ENCODE data around the gene LRRC2.
A peak's percentile ranks its signal among the peaks of the same experiment; 100 is the strongest.
"Not testable (repeated sequence)": the region's sequence is repeated elsewhere in the genome, so short reads cannot be mapped to it uniquely, and the experiment has no call there.

The LRRC2 gene

DNA sequence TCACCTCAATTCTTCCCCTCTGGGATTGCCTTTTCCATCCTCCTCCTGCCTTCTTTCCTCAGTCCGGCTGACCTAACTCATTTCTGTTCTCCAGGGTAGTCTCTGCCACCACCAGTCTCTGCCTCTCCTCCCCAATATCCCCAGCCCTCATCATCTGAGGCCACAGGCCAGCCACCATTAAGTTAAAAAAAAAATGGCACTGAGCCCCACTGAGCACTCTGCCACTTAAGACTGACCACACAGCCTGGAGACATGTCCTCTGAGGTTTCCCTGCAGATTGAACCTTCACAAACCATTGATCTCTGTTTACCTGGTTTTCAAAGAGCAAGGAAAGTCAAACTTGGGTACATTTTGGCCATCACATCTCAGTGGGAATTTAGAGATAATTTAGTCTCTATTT is 13.6 kb downstream of the LRRC2 start:
- DNase-seq (ENCODE audit: low read depth), result no peak

DNA sequence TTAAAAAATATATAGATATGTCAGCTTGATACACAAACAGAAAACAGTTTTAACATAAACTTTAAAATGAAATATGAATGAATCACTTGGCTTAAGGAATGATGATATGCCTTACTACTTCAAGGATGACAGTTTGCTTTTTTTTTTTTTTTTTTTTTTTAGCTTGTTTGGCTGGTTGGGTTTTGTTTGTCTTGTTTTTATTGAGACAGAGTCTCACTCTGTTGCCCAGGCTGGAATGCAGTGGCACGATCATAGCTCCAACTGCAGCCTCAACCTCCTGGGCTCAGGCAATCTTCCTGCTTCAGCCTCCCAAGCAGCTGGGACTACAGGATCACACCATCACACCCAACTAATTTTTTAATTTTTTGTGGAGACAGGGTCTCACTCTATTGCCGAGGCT is 14.5 kb downstream of the LRRC2 start:
- DNase-seq (ENCODE audit: low read depth), result no peak

DNA sequence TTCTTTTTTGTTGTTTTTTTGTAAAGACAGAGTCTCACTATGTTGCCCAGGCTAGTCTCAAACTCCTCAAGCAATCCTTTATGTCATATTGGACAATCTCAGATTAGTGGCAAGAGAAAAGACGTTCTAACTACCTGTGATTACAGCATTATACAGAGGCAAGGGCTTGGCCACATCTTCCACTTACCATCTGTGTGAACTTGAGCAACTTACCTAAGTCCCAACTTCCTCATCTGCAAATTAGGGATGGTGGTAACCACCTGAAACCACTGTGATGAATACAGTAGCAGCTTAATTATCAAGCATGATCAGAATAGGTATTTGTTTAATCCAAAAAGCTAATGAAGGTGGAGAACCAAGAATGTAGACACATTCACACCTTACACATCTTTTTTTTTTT is 16.1 kb downstream of the LRRC2 start:
- no peak for DNase-seq (ENCODE audit: low read depth)

DNA sequence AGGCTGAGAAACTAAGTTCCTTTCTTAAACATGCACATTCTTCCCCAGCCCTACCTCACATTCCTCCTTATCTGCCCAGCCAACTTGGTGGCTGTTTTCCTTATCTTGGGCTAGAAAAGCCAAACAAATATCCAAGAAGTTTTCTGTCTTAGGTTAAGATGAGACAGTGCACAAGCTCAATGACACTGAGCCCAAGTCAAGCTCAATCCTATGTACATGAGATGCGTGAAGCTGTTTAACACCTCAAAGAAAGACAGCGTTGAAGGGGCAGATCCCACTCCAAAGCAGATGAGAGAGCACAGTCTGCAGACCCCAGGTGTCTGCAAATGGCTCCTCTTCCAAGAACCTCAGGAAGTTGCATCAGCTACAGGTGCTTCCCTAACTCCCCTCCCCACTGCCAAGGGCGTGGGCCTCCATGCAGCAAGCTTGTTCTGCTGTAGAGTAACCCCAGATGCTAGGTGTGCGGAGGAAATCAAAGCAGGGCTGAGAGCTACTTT is 16.6 kb downstream of the LRRC2 start:
- no peak for DNase-seq (ENCODE audit: low read depth)

DNA sequence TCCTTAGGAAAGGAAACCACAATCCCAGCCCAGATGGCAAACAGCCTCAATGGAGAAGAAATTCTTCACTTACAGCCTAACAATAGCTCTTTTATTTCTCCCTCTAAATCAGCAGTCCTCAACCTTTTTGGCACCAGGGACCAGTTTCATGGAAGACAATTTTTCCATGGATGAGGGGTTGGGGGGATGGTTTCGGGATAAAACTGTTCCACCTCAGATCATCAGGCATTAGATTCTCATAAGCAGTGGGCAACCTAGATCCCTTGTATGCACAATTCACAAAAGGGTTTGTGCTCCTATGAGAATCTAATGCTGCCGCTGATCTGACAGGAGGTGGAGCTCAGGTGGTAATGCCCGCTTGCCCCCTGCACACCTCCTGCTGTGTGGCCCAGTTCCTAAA is 17.5 kb downstream of the LRRC2 start:
- DNase-seq (ENCODE audit: low read depth), result not testable (repeated sequence)

DNA sequence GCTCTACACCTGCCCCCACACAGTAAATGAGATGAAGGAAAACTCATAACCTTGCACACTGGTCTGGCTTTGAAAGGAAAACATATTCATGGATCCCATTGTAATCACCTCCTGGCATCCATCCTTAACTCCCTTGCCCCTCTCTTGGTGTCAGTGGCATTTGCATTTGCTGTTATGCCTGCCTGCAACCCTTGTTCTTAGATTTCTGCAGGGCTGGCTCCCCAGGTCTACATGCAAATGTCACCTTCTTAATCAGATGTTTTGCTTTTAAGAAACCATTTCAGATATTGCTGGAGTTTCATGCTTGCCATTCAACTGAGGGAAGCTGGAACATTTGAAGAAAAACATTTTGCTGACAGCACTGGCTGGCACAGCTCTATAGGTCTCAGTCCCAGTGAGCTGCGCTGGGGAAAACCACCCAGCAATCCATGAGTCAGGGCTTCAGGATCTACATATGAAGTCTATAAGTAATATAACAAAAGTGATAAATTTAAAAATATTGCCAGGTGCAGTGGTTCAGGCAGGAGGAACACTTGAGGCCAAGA is 19.1 kb downstream of the LRRC2 start:
- no peak for DNase-seq (ENCODE audit: low read depth)

DNA sequence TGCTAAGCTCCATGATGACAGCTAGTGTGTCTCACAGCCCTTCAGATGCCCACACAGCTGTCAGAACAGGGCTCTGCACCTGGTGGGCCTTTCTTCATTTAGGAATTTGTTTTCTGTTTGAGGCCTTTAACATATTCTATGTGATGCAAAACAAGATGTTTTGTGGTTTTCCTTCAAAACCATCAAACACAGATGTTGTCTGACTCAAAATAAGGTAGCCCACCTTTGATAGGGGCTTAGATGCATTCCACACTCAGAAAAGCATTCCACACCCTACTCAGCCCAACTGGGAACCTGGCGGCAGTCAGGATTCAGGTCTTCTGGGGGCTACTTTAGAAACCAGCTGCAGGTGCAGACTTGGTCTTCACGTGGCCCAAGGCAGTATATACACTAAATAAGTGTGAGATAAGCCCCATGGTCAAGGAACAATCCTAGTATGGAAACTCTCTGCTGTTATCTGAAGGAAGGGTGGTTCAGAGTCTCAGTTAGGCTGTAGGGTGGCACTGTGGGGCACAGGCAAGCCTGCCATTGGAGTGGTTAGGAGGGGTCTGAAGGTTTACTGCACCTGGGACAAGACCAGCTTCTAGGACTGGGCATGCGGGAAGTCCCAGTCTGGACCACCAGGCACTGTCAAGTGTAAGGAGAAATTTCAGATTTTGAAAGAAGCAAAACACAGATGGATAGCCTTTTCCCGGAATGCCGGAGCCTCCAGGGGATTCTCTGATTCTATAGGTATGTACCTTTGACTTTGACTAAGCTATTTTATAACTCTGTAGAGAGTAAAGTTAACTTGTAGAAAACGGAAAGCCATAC is 20.1 kb downstream of the LRRC2 start:
- DNase-seq (ENCODE audit: low read depth), result no peak

DNA sequence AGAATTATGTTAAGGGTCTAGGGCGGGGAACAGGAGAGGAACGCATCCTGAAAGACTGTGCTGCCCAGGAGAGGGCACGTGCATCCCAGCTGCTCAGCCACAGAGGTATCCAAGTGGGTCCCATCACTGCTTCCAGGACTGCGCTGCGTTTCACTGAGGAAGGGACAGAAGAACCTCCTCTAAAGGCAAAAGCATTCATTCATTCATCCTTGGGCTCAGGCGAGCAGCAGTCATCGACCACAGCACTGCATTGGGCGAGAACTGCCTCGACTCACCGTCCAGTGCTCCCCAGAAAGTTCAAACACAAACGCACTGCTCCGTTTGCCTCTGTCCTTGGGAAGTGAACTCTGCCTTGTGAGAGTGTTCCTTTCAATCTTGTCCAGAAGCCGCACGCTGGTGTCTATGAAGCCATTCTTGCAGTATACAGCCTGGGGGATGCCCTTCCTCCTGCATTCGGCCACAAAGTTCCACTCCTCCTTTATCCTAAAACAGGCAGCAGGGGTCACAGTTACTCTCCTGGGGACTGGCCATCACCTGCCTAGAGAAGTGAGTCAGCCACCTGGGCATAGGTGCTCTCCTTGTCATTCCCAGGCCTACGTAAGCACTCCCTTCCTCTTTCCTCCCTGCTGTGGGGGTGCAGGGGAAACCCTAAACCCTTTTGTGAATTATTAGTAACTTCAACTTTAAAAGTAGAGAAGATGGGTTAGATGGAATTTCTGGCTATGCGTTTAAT is 21.2 kb downstream of the LRRC2 start:
- no peak for DNase-seq (ENCODE audit: low read depth)

DNA sequence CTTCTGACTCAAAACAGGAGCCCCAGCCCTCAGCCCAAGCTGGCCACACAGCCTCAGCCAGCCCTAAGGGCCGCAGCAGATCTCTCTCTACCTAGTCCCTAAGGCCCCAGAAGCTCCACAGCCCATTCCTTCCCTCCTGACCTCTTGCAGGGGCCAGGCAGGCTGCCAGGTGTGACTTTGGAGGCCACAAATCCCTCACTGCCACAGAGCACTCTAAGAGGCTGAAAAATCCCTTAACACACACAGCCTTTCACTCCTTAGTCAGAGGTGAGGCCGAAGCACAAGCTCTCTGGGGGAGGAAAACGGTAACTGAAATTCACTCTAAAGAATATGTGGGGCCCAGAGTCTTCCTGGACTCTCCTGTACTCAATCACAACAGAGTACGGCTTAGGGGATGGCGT is 23.3 kb downstream of the LRRC2 start:
- DNase-seq (ENCODE audit: low read depth), result peak; percentile 22

DNA sequence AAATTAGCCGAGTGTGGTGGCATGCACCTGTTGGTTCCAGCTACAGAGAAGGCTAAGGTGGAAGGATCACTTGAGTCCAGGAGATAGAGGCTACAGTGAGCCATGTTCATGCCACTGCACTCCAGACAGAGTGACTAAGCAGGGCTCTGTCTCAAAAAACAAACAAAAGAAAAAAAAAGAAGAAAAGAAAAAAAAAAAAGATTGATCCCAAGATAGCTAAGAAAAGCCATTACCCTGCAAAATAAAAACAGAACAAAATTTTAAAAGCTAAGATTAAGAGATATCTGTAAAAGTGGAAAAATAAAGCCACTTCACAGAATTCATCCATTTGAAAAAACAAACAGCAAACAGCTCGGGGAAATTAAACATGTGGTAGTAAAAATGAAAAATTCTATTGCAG is 23.8 kb downstream of the LRRC2 start:
- DNase-seq (ENCODE audit: low read depth), result peak; percentile 56

DNA sequence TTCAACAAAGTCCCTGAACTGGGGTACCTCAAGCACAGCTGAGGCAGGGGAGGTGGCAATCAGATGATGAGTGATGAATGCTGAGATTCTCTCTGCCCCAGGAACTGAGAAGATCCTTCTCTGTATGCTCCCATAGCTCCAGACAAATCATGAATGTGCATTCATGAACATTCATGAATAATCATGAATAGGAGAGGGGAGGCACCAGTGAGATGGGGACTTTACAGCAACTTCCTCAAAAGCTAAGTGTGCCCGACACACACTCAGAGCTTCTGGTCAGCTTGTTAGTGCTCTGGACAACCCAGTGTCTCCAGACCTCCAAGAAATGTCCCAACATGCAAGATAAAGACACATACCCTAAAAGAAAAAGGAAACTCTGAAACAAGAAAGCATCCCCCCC is 24.3 kb downstream of the LRRC2 start:
- no peak for DNase-seq (ENCODE audit: low read depth)

DNA sequence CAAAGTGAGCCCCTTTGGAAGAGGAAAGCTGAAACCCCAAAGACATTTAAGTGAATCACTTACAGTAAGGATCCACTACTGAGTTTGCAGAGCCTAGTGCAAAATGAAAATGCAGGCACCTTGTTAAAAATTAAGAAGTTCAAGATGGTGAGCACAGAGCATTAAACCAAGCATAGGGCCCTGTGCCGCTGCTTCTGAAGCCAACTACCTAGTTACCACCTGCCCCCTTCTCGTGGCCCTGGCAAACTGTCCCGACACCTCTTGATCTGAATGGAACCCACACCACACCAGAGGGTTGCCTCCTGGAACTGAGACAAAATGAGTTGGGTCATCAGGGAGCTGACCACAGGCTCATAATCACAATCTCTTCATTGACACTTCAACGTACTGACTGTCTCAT is 25.6 kb downstream of the LRRC2 start:
- DNase-seq (ENCODE audit: low read depth), result no peak

DNA sequence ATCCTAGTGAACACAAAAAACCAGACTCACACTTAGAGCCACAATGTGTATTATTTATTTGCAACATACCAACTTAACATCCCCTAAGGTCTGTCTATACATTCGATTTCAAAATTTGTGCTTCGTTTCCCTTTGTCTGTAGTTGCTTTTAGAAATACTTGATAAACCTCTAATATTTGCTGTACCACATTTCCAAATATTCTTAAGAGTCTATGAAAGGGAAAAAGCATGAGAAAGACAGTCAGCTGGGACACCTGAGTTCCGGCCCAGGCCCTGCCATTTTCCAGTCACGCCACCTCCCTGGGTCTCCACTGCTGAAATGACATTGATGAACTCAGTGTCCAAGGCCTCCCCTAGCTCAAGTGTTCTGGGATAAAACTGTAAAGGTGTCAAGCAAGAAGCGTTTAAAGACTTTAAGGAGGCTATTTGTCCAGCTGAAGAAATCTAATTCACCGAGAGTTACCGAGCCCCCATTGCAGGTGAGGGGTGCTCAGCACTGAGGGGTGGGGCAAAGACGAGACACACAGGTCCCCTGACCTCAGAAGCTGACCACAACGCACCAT is 26.6 kb downstream of the LRRC2 start:
- no peak for DNase-seq (ENCODE audit: low read depth)

DNA sequence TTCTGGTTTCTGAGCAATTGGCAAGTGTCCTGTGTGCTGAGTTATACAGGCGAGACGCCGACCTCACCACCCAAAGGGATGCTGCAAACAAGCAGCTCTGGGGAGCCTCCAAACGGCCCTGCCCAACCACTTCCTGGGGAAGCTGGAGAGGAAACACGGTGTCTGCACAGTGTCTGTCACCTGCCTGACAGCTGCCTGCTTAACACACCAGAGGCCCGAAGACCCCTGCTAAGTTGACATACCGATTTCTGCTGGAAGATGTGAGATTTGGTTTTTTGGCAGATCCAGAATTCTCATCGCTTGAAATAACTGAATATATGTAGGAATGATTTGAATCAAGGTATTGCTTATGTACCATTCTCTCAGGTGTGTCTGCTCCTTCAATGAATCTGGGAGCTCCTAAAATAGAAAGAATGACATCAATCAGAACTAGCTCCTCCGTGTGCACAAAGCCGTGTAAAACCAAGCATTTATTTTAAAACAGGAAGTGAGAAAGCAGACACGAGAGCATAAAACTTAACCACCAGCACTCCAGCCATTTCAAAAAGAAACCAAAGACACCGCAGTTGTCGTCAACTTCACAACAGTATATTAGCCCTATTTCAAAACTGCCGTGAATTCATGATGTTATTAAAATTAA is 27.2 kb downstream of the LRRC2 start:
- DNase-seq (ENCODE audit: low read depth), result peak; percentile 80

DNA sequence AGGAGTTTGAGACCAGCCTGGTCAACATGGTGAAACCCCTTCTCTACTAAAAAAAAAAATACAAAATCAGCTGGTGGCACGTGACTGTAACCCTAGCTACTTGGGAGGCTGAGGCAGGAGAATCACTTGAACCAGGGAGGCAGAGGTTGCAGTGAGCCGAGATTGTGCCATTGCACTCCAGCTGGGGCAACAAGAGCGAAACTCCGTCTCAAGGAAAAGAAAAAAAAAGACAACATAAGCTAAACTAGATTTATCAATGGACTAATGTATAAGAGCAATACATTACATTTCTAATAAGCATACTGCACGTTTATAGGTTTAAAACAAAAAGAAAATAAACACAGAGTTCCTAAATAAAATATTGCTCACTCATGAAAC is 27.7 kb downstream of the LRRC2 start:
- not testable (repeated sequence) for DNase-seq (ENCODE audit: low read depth)

DNA sequence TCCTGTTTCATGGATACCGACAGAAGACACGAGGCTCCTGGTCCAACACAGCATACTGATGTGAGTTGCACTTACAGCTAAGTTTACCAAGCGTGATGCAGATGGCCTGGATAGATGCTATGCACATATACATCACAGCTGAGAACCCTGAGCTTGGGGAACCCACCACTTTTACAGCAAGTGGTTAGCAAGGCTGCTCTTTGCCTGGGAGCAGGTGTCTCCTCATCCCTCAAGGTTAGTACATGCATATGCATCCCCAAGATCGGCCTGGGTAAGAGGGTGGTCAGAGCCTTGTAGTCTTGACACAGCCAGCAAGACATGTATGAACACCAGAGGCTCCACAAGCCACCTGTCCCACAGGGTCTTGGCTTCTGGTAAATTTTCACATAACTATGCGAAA is 28.3 kb downstream of the LRRC2 start:
- no peak for DNase-seq (ENCODE audit: low read depth)

DNA sequence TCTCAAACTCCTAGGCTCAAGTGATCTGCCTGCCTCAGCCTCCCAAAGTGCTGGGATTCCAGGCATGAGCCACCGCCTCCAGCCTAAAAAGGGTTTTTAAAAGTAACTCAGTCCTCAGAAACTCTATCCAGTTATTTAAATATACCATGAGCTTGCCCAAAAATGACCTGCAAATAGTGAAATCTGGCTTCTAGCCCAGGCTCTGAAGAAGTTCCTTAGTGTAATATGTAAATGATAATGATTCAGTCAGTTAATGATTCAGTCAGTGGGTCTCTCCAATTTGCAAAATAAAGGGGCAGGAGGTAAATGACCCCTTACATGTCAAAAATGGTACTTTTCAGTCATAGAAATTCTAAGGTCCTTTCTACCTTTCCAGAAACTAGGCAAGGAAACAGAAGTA is 28.8 kb downstream of the LRRC2 start:
- DNase-seq (ENCODE audit: low read depth), result no peak

DNA sequence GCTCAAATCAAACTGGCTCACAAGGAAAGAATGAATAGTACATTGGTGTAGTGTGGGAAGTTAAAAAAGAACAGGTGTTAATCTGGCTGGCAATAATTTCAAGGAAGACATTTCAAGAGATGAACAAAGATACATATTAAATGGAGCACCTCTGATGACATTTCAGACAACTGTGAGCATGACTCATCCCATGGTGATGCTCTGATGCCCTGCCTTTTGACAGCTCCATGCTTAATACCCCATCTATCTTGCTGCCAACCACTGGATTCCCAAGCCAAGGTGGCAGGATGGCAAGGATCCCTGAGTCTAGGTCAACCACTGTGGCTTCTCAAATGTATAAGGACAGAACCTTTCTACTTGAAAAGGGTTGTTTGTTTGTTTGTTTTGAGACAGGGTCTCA is 29.3 kb downstream of the LRRC2 start:
- no peak for DNase-seq (ENCODE audit: low read depth)

DNA sequence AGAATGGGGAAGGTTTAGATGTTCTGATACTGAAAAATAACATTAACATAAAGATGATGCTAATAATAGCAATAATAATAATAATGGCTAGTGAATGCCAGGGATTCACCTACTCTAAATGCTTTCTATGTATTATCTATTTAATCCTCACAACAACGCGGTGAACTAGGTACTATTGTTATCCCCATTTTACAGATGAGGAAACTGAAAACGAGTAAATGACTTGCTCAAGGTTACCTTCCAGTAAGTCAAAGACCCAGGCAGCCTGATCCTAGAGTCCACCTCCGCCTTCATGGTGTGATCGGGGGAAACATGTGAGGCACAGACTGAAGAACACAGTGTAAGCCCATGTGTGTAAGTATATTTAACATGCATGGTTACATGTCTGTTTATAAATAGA is 30.4 kb downstream of the LRRC2 start:
- DNase-seq (ENCODE audit: low read depth), result no peak

DNA sequence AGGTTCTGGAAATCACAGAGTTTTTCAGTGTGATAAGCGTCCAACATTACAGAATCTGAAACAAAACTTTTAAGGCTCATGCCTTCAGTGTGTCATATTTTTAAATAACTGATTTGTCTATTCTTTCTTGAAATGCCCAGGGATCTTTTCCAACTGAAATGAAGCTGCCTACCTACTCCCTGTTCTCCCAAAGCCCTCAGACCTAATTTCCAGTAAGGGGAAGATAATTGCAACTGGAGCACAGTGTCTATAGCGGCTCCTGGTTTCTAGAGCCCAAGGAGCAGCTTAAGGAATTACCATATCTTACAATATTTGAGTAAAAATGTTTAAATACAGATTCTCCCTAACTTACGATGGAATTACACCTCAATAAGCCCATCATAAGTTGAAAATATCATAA is 33.0 kb downstream of the LRRC2 start:
- no peak for DNase-seq (ENCODE audit: low read depth)

DNA sequence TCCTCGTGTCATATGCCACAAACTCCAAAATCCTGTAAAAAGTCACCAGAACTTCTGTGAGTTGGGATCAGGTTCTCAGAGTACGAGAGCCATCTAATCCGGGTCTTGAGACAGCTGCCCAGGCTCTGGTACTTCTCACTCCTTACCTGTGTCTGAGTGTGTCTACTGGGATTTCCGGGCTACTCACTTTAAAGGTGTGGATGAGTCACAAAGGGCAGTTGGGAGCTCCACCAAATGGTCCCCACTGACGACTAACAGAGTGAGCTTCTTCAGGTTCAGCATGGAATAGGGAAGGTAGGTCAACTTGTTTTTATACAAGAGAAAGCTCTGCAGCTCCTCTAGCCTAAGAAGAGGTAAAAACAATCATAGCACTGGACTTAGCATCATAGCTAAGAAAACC is 38.9 kb downstream of the LRRC2 start:
- DNase-seq (ENCODE audit: low read depth), result no peak

DNA sequence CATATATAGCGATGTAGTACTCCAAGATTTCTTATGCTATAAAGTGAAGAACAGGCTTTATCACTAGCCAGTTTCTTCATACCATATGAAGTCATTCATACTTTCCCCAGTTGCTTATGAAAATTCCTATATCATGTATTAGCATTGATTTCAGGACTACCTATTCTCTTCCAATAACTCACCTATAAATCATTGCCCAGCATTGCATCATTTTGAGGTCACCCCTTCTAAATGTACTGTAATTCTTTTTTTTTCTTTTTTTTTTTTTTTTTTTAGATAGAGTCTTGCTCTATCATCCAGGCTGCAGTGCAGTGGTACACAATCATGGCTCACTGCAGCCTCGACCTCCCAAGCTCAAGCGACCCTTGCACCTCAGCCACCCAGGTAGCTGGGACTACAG is 41.3 kb downstream of the LRRC2 start:
- DNase-seq (ENCODE audit: low read depth), result no peak

DNA sequence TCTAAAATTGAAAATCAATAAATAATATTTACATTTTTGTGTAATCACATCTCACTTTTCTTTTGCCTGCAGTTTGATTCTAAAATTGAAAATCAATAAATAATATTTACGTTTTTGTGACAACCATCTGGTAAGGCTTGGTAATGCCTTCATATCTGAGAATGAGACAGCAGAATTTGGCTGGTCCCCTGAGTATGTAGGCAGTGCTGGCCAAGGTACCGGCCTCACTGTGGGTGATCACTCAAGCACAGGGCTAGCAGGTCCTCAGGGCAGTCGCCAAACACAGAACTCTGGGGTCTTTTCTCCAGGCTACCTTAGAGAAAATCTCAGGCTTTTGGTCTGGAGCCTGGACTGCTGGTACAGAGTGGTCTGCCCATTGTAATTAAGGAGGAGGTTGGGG is 42.1 kb downstream of the LRRC2 start:
- DNase-seq (ENCODE audit: low read depth), result no peak
